ENCODE measurements around the gene HPSE2.

- TF ChIP-seq CTCF (IDR thresholded peaks at IDR 0.05 in 2 of 3, conservative IDR thresholded peaks at IDR 0.05 in 1 of 3; ENCODE audit: borderline replicate concordance in 1 of 3, insufficient read depth in 1 of 3, low read depth in 2 of 3, low read length in 2 of 3) (no peak), MAX (IDR thresholded peaks at IDR 0.05) (no peak), EZH2 (IDR thresholded peaks at IDR 0.05) (no peak), POLR2A (IDR thresholded peaks at IDR 0.05; ENCODE audit: borderline replicate concordance, extremely low read depth, insufficient read depth, insufficient read length) (no peak), RAD21 (IDR thresholded peaks at IDR 0.05; ENCODE audit: low read depth) (no peak), SP1 (IDR thresholded peaks at IDR 0.05; ENCODE audit: low read depth) (no peak), ZBTB33 (IDR thresholded peaks at IDR 0.05; ENCODE audit: extremely low read depth, insufficient replicate concordance, low read length) (no peak), JUND (IDR thresholded peaks at IDR 0.05) (no peak), EZH2phosphoT487 (IDR thresholded peaks at IDR 0.05; ENCODE audit: borderline replicate concordance) (no peak), ELF1 (IDR thresholded peaks at IDR 0.05; ENCODE audit: borderline replicate concordance, low read depth) (no peak), ZNF274 (IDR thresholded peaks at IDR 0.05; ENCODE audit: low read depth, low read length) (no peak), TCF7L2 (IDR thresholded peaks at IDR 0.05; ENCODE audit: borderline replicate concordance, extremely low read depth, insufficient read depth, insufficient read length) (no peak), EGR1 (IDR thresholded peaks at IDR 0.05; ENCODE audit: low read depth) (no peak), ATF3 (IDR thresholded peaks at IDR 0.05) (no peak)
These were observed 3.2 kb downstream of the HPSE2 start for GRCh38 chr10:99232360-99232999.

Data from HCT116 (cell line).